Heart left ventricle (tissue), 16 donors: ENCODE results near the gene ICAM3. TPM values are rescaled to one million over a fixed set of nuclear protein-coding genes. Genes with fewer than 3 reads are reported as not detected.
A peak's percentile ranks its signal among the peaks of the same experiment; 100 is the strongest.

Source experiments
- ATAC-seq, 4 donors: fragments of 200-7000 bp; cut with Tn5 transposase; one replicate each; pipeline ENCODE4 v1.9.1; 2020 to 2022; ENCODE audit warnings: moderate library complexity in 4 of 4, mild to moderate bottlenecking in 3 of 4, moderate number of reproducible peaks in 1 of 4
- DNase-seq, 5 donors: peaks; one replicate each; pipeline ENCODE4 v3.0.0-alpha.2; 2020
- H3K27ac ChIP-seq, 12 donors: fragments of 200-600 bp; sonication (generic) in 4 of 12; one replicate each; pipeline versions ENCODE4 v1.5.0 to v1.8.0; 2016 to 2022; ENCODE audit warnings: mild to moderate bottlenecking in 2 of 12
- H3K27me3 ChIP-seq, 9 donors: fragments of 200-600 bp; sonication (generic) in 2 of 9; one replicate each; pipeline versions ENCODE4 v1.5.1 to v1.8.0; 2016 to 2022; ENCODE audit warnings: mild to moderate bottlenecking in 3 of 9
- H3K36me3 ChIP-seq, 9 donors: fragments of 200-600 bp; sonication (generic) in 2 of 9; one replicate each; pipeline versions ENCODE4 v1.5.0 to v1.8.0; 2018 to 2022; ENCODE audit warnings: mild to moderate bottlenecking in 2 of 9
- H3K4me1 ChIP-seq, 12 donors: fragments of 200-600 bp; sonication (generic) in 4 of 12; one replicate each; pipeline versions ENCODE4 v1.5.0 to v1.8.0; 2016 to 2022; ENCODE audit warnings: mild to moderate bottlenecking in 3 of 12
- H3K4me3 ChIP-seq, 12 donors: fragments of 200-600 bp; sonication (generic) in 4 of 12; one replicate each; pipeline versions ENCODE4 v1.5.0 to v1.8.0; 2017 to 2022; ENCODE audit warnings: mild to moderate bottlenecking in 9 of 12, moderate library complexity in 4 of 12
- H3K9me3 ChIP-seq, 12 donors: fragments of 200-600 bp; sonication (generic) in 4 of 12; one replicate each; pipeline versions ENCODE4 v1.5.0 to v1.8.0; 2016 to 2022; ENCODE audit warnings: mild to moderate bottlenecking in 1 of 12
- POLR2A ChIP-seq, 2 donors: fragments of 450-650 bp; IDR thresholded peaks; one replicate each; pipeline ENCODE4 v1.6.1; 2017; ENCODE audit warnings: antibody characterized with exemption in 2 of 2, mild to moderate bottlenecking in 2 of 2, moderate library complexity in 2 of 2
- WGBS, 4 donors: extraction: QIAGEN DNeasy Blood & Tissue Kit in 2 of 4; methylation state at CpG; one replicate each; pipeline versions ENCODE4 v1.1.5 to v1.1.7; 2013 to 2018; 5-methylcytosine and 5-hydroxymethylcytosine counted together
- intact Hi-C, 10 donors: fragments of 100-400 bp; cut with DNase I; formaldehyde crosslinking; loops; one replicate each; pipeline versions ENCODE4 v1.11.1 to v1.14.2; 2022
- polyA plus RNA-seq, 2 donors: library from polyadenylated mRNA; stranded (reverse); fragments of 200-250 nt; gene quantifications; one replicate each; pipeline ENCODE4 v1.2.3, GENCODE V29; 2013
- total RNA-seq, 9 donors: library from RNA; depleted of rRNA in 2 of 9; stranded (reverse); fragments of >200 nt in 2 of 9; fragmentation: NEBNext Ultra II Directional in 3 of 9; extraction: Animal tissue kit (Norgen Biotek cat#: 25700) in 3 of 9; gene quantifications; one replicate each; pipeline versions ENCODE4 v1.1.0 to v1.2.4, GENCODE V29; 2016 to 2023
- TF ChIP-seq, protein P1 (sequence below), 12 donors: fragments of 200-600 bp; sonication (generic) in 4 of 12; IDR thresholded peaks; one replicate each; pipeline versions ENCODE4 v1.5.0 to v1.8.0; 2018 to 2022; ENCODE audit warnings: antibody characterized with exemption in 12 of 12, mild to moderate bottlenecking in 5 of 12
- donor health status: ischemic (EF 13 %, LVEDD 7.1; RV severe dilation, severe dysfunction).
- donor health status: healthy with polysubstance abuse.
- donor health status: DM: no; HTN: yes; CAD: no.
- donor health status: DM: no; HTN: no; CAD: no.
- donor health status: ischemic (EF 25% LVEDD 6.9; RV normal size, moderate dysfunction).
- donor health status: ischemic (EF 25% LVEDD 5.7; RV mildly dilated, moderate dysfunction).
- donor health status: healthy.
- donor health status: DM: yes; HTN: yes; CAD: no.
- donor health status: ischemic (EF 35%, LVEDD 5.7; RV mildly dilated, moderate dysfunction).
- donor health status: nonischemic (EF 11% LVEDD 7.7; RV severe dilation, severe dysfunction).
- donor health status: DM: yes; HTN: yes; CAD: no.
- donor health status: PGD.
- donor health status: ischemic (EF 29% LVEDD 5.4; RV normal size, mild dysfunction).
- donor health status: nonischemic (EF 23%, LVEDD 6.1; RV moderate dilation, normal function).

Gene ICAM3
- total and polyA plus RNA-seq, 11 donors: 5.6 to 24.9 (median 17.2) TPM

- Histone ChIP-seq H3K27ac (no peak overlapping the region), H3K27me3 (peaks cover 30 to 77% (median 66%) of the 10 kb centered on the region in 9 donors), H3K9me3 (no peaks in the 10 kb centered on the region), H3K4me3 (peak overlapping the region in 10 of 12 donors; percentile 20 to 60 (median 35)), H3K4me1 (peaks cover 5 to 93% (median 61%) of the 10 kb centered on the region in 12 donors), H3K36me3 (peaks cover 0 to 19% (median 16%) of the 10 kb centered on the region in 9 donors)
- TF ChIP-seq, protein P1, sequence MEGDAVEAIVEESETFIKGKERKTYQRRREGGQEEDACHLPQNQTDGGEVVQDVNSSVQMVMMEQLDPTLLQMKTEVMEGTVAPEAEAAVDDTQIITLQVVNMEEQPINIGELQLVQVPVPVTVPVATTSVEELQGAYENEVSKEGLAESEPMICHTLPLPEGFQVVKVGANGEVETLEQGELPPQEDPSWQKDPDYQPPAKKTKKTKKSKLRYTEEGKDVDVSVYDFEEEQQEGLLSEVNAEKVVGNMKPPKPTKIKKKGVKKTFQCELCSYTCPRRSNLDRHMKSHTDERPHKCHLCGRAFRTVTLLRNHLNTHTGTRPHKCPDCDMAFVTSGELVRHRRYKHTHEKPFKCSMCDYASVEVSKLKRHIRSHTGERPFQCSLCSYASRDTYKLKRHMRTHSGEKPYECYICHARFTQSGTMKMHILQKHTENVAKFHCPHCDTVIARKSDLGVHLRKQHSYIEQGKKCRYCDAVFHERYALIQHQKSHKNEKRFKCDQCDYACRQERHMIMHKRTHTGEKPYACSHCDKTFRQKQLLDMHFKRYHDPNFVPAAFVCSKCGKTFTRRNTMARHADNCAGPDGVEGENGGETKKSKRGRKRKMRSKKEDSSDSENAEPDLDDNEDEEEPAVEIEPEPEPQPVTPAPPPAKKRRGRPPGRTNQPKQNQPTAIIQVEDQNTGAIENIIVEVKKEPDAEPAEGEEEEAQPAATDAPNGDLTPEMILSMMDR (IDR thresholded peaks at IDR 0.05): no peak
- TF ChIP-seq POLR2A (IDR thresholded peaks at IDR 0.05): no peak
- no peak for ATAC-seq
- intact Hi-C loops: loop anchor here in 1 of 10 donors (5.0 kb wide), 1 partner anchor 43 kb away; the partner anchor contains the start of gene RAVER1
- WGBS, 4 donors: 1 to 2% (median 1%) methylated on average over 37 to 50 of the region's 50 CpGs
- DNase-seq: peak in 2 of 5 donors; percentile 11 to 60
Observed at GRCh38 chr19:10289167-10289835, 50.1 kb downstream of the ICAM3 start.

DNA sequence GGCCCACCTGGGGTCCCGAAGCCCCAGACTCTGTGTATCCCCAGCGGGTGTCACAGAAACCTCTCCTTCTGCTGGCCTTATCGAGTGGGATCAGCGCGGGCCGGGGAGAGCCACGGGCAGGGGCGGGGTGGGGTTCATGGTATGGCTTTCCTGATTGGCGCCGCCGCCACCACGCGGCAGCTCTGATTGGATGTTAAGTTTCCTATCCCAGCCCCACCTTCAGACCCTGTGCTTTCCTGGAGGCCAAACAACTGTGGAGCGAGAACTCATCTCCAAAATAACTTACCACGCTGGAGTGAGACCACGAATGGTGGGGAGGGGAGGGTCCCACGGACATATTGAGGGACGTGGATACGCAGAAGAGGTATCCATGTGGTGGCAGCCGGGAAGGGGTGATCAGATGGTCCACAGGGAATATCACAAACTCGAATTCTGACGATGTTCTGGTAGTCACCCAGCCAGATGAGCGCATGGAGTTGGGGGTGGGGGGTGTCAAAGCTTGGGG, 50.7 kb downstream of the ICAM3 start:
- ATAC-seq (no peak), DNase-seq (no peak)
- Histone ChIP-seq H3K4me1 (peaks cover 5 to 92% (median 61%) of the 10 kb centered on the region in 12 donors), H3K36me3 (peaks cover 0 to 25% (median 21%) of the 10 kb centered on the region in 9 donors), H3K27me3 (peaks cover 24 to 71% (median 60%) of the 10 kb centered on the region in 9 donors), H3K4me3 (peak overlapping the region in 8 of 12 donors; percentile 21 to 60 (median 35)), H3K27ac (no peak overlapping the region), H3K9me3 (no peaks in the 10 kb centered on the region)
- intact Hi-C loops: loop anchor here in 1 of 10 donors (5.0 kb wide), 1 partner anchor 44 kb away; the partner anchor contains the start of gene RAVER1
- no peak for TF ChIP-seq POLR2A (IDR thresholded peaks at IDR 0.05)
- TF ChIP-seq, protein P1 (IDR thresholded peaks at IDR 0.05): no peak
- 8 to 13% (median 11%) methylated on average over 18 to 23 of the region's 23 CpGs for WGBS, 4 donors

DNA sequence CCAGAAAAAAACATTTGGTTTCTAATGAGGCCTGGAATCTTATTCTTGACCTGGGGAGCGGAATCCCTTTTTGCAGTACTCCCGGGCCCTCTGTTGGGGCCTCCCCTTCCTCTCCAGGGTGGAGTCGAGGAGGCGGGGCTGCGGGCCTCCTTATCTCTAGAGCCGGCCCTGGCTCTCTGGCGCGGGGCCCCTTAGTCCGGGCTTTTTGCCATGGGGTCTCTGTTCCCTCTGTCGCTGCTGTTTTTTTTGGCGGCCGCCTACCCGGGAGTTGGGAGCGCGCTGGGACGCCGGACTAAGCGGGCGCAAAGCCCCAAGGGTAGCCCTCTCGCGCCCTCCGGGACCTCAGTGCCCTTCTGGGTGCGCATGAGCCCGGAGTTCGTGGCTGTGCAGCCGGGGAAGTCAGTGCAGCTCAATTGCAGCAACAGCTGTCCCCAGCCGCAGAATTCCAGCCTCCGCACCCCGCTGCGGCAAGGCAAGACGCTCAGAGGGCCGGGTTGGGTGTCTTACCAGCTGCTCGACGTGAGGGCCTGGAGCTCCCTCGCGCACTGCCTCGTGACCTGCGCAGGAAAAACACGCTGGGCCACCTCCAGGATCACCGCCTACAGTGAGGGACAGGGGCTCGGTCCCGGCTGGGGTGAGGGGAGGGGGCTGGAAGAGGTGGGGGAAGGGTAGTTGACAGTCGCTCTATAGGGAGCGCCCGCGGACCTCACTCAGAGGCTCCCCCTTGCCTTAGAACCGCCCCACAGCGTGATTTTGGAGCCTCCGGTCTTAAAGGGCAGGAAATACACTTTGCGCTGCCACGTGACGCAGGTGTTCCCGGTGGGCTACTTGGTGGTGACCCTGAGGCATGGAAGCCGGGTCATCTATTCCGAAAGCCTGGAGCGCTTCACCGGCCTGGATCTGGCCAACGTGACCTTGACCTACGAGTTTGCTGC, 52.4 kb downstream of the ICAM3 start, which contains the start of gene ICAM4:
ICAM4 (plus strand) TSS at position 153 of the 935 bp plus-strand sequence; CDS start at position 211, 58 bp downstream.
- peaks cover 12 to 55% (median 44%) of the 10 kb centered on the region in 9 donors for H3K27me3 ChIP-seq
- ATAC-seq: peak; percentile 70 to 85 (median 71)
- WGBS, 4 donors: 2 to 4% (median 3%) methylated on average over 43 to 59 of the region's 59 CpGs

More for the DNA sequence above, 52.4 kb downstream of the ICAM3 start, which contains the start of gene ICAM4:
- intact Hi-C loops: loop anchor here in 1 of 10 donors (5.0 kb wide), 1 partner anchor 45 kb away; the partner anchor contains the start of gene RAVER1
- TF ChIP-seq, protein P1 (IDR thresholded peaks at IDR 0.05): no peak
- TF ChIP-seq POLR2A (IDR thresholded peaks at IDR 0.05): no peak
- peaks cover 0 to 41% (median 27%) of the 10 kb centered on the region in 9 donors for H3K36me3 ChIP-seq
- peak within 1 kb of the TSS in 10 of 12 donors; percentile 14 to 76 (median 50) for H3K27ac ChIP-seq
- peaks cover 4 to 76% (median 54%) of the 10 kb centered on the region in 12 donors for H3K4me1 ChIP-seq
- H3K9me3 ChIP-seq: no peaks in the 10 kb centered on the region
- DNase-seq: peak; percentile 84 to 92 (median 85)
- peak within 1 kb of the TSS in 9 of 12 donors; percentile 28 to 45 (median 39) for H3K4me3 ChIP-seq
